SK-N-SH treated with all-trans-retinoic acid at 6 μM for 48 hours (cell line): ENCODE data around the gene SCNN1B.

ENCODE experiments used
- ATAC-seq: fragments of 200-7000 bp; cut with Tn5 transposase; 3 replicates; pipeline ENCODE4 v1.9.1; 2020; ENCODE audit warnings: mild to moderate bottlenecking, moderate library complexity
- ARNTL ChIP-seq: fragments of 450-650 bp; formaldehyde crosslinking; IDR thresholded peaks from 2 replicates; pipeline ENCODE4 v1.5.0; 2020; ENCODE audit warnings: low read depth, mild to moderate bottlenecking, moderate library complexity, borderline replicate concordance
- BACH2 ChIP-seq: fragments of 250-450 bp; sonication (Bioruptor Pico); IDR thresholded peaks from 2 replicates; pipeline ENCODE4 v1.9.0; 2021; ENCODE audit warnings: mild to moderate bottlenecking, borderline replicate concordance
- CSDC2 ChIP-seq: fragments of 250-450 bp; sonication (Bioruptor Pico); IDR thresholded peaks from 2 replicates; pipeline ENCODE4 v1.5.0; 2020; ENCODE audit warnings: mild to moderate bottlenecking, moderate library complexity
- CSRNP3 ChIP-seq: fragments of 250-450 bp; sonication (Bioruptor Pico); IDR thresholded peaks from 2 replicates; pipeline ENCODE4 v1.5.1; 2021; ENCODE audit warnings: mild to moderate bottlenecking, moderate library complexity
- GLIS3 ChIP-seq: fragments of 250-450 bp; sonication (Bioruptor Pico); IDR thresholded peaks from 2 replicates; pipeline ENCODE4 v1.5.0; 2020; ENCODE audit warnings: mild to moderate bottlenecking, moderate library complexity
- ISL1 ChIP-seq: fragments of 250-450 bp; sonication (Bioruptor Pico); IDR thresholded peaks from 2 replicates; pipeline ENCODE4 v2.1.2; 2022; ENCODE audit warnings: mild to moderate bottlenecking, moderate library complexity
- OSR1 ChIP-seq: fragments of 250-450 bp; sonication (Bioruptor Pico); IDR thresholded peaks from 2 replicates; pipeline ENCODE4 v1.8.0; 2022; ENCODE audit warnings: moderate library complexity, mild to moderate bottlenecking, inconsistent platforms
- POU6F1 ChIP-seq: fragments of 250-450 bp; sonication (Bioruptor Pico); IDR thresholded peaks from 2 replicates; pipeline ENCODE4 v1.8.0; 2021; ENCODE audit warnings: low read depth, mild to moderate bottlenecking, moderate library complexity, borderline replicate concordance
- PPARA ChIP-seq: fragments of 250-450 bp; sonication (Bioruptor Pico); IDR thresholded peaks from 2 replicates; pipeline ENCODE4 v1.5.0; 2020; ENCODE audit warnings: mild to moderate bottlenecking, borderline replicate concordance
- RARB ChIP-seq: fragments of 250-450 bp; sonication (Bioruptor Pico); IDR thresholded peaks from 2 replicates; pipeline ENCODE4 v1.8.0; 2021; ENCODE audit warnings: mild to moderate bottlenecking, moderate library complexity
- SNAI2 ChIP-seq: fragments of 250-450 bp; sonication (Bioruptor Pico); IDR thresholded peaks from 2 replicates; pipeline ENCODE4 v1.5.0; 2020; ENCODE audit warnings: mild to moderate bottlenecking, moderate library complexity
- TCF4 ChIP-seq: fragments of 250-450 bp; sonication (Bioruptor Pico); IDR thresholded peaks from 2 replicates; pipeline ENCODE4 v1.8.0; 2021; ENCODE audit warnings: mild to moderate bottlenecking, moderate library complexity, borderline replicate concordance
- TOX ChIP-seq: fragments of 250-450 bp; sonication (Bioruptor Pico); IDR thresholded peaks from 2 replicates; pipeline ENCODE4 v1.8.0; 2021; ENCODE audit warnings: mild to moderate bottlenecking, moderate library complexity, borderline replicate concordance
- ZC3H10 ChIP-seq: fragments of 250-450 bp; sonication (Bioruptor Pico); IDR thresholded peaks from 2 replicates; pipeline ENCODE4 v1.5.1; 2021; ENCODE audit warnings: mild to moderate bottlenecking, moderate library complexity
- ZFP3 ChIP-seq: fragments of 250-450 bp; sonication (Bioruptor Pico); IDR thresholded peaks from 2 replicates; pipeline ENCODE4 v1.5.0; 2020; ENCODE audit warnings: mild to moderate bottlenecking, moderate library complexity
- ZFP30 ChIP-seq: fragments of 450-650 bp; formaldehyde crosslinking; IDR thresholded peaks from 2 replicates; pipeline ENCODE4 v1.5.0; 2022; ENCODE audit warnings: mild to moderate bottlenecking, moderate library complexity
- ZNF565 ChIP-seq: fragments of 450-650 bp; formaldehyde crosslinking; conservative IDR thresholded peaks from 2 replicates; pipeline ENCODE4 v1.5.0; 2020; ENCODE audit warnings: low read depth, mild to moderate bottlenecking, moderate library complexity
- ZNF70 ChIP-seq: fragments of 450-650 bp; formaldehyde crosslinking; IDR thresholded peaks from 2 replicates; pipeline ENCODE4 v1.5.0; 2020; ENCODE audit warnings: mild to moderate bottlenecking, moderate library complexity
- TF ChIP-seq, protein P1 (sequence below): fragments of 250-450 bp; sonication (Bioruptor Pico); IDR thresholded peaks from 2 replicates; pipeline ENCODE4 v1.8.0; 2020; ENCODE audit warnings: mild to moderate bottlenecking, moderate library complexity, borderline replicate concordance
- TF ChIP-seq, protein P2 (sequence below): fragments of 250-450 bp; sonication (Bioruptor Pico); IDR thresholded peaks from 2 replicates; pipeline ENCODE4 v1.5.0; 2020; ENCODE audit warnings: mild to moderate bottlenecking, moderate library complexity

SCNN1B gene

GRCh38 chr16:23402100-23402499 is 100.0 kb downstream of the SCNN1B start:
- no peak for TF ChIP-seq ARNTL (CRISPR knock-in tag)
- TF ChIP-seq, all 23 proteins: peak for 0
- no peak for ATAC-seq

DNA sequence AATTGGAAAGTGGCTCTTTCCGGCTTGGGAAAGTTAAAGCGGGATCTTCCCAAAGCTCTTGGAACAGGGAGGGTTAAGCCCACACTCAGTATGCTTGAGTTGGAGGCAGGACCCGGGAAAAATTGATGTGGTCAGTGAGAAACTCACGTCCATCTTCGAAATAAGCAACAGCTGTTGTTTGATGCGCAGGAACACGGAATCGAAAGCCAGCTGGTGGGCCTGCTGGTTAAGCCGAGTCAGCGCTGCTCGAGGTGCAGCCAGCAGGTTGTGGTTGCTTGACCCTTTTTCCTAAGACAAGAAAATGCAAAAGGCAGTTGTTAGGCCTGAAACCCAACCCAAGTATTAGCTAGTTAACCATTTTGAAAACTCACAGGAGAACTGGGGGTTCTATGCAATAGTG is 101.4 kb downstream of the SCNN1B start:
- no peak for ATAC-seq
- TF ChIP-seq TOX (CRISPR knock-in tag): no peak

DNA sequence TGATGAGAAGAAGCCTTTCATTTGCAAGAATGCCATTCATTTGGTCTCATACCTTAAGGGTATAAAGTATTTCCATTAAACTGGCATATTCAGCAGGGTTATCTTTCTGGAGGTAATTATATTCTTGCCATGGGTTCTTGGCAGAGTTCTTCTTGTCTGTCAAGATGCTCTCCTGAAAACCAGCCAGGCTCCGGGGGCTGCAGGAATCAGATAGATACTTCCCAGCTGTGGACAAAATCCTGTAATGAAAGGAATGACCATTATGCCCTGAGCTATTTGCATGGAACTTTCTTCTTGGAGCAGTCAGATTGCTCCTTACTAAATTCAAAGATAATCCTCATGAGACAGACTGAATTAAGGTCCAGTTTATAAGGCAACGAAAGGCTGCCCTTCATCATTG is 103.9 kb downstream of the SCNN1B start:
- ATAC-seq: no peak; the same call in 2 of the 3 replicates
- peak; percentile 32; the same call in 1 of the 2 replicates for TF ChIP-seq ISL1 (CRISPR knock-in tag)
- TF ChIP-seq TOX (CRISPR knock-in tag): no peak

DNA sequence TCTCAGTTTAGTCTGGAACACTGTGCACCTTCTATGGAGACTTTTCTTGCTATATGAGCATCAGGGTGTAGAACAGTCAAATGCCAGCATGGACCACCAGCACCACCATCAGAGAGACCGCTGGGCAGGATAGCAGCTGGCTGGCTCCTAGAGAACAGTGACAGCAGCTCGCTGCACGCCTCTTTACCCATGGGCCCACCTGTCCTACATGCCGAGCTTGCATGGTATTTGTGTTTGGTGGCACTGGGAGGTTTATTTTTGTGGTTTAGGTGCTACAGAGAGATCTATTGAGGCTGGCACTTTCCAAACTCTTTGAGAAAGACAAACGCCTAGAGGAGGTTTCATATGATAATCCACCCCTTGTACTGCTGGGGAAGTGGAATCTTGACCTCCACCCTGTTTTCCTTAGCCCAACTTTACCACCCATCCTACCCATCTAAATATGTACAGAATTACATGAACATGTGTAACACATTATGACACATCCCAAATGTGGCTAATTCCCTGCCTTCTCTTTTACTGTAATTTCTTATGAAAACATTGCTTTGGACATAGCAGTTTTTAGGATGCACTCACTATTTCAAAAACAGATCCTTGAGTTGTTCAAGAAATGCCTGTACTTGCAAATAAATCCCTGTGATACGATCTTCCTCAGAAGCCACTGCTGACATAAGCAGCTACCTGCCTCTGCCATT is 104.6 kb downstream of the SCNN1B start:
- no peak for ATAC-seq
- TF ChIP-seq PPARA (CRISPR knock-in tag) (no peak), CSDC2 (no peak), RARB (CRISPR knock-in tag) (no peak), TCF4 (no peak), ZC3H10 (CRISPR knock-in tag) (no peak), BACH2 (no peak), TOX (CRISPR knock-in tag) (no peak), SNAI2 (no peak), POU6F1 (CRISPR knock-in tag) (no peak), OSR1 (CRISPR knock-in tag) (no peak), ZNF70 (no peak), CSRNP3 (CRISPR knock-in tag) (no peak), ISL1 (CRISPR knock-in tag) (no peak), ARNTL (CRISPR knock-in tag) (no peak), GLIS3 (CRISPR knock-in tag) (no peak), ZFP30 (no peak), ZFP3 (no peak)
- TF ChIP-seq, protein P1, sequence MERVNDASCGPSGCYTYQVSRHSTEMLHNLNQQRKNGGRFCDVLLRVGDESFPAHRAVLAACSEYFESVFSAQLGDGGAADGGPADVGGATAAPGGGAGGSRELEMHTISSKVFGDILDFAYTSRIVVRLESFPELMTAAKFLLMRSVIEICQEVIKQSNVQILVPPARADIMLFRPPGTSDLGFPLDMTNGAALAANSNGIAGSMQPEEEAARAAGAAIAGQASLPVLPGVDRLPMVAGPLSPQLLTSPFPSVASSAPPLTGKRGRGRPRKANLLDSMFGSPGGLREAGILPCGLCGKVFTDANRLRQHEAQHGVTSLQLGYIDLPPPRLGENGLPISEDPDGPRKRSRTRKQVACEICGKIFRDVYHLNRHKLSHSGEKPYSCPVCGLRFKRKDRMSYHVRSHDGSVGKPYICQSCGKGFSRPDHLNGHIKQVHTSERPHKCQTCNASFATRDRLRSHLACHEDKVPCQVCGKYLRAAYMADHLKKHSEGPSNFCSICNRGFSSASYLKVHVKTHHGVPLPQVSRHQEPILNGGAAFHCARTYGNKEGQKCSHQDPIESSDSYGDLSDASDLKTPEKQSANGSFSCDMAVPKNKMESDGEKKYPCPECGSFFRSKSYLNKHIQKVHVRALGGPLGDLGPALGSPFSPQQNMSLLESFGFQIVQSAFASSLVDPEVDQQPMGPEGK (CRISPR knock-in tag): no peak
- TF ChIP-seq, protein P2, sequence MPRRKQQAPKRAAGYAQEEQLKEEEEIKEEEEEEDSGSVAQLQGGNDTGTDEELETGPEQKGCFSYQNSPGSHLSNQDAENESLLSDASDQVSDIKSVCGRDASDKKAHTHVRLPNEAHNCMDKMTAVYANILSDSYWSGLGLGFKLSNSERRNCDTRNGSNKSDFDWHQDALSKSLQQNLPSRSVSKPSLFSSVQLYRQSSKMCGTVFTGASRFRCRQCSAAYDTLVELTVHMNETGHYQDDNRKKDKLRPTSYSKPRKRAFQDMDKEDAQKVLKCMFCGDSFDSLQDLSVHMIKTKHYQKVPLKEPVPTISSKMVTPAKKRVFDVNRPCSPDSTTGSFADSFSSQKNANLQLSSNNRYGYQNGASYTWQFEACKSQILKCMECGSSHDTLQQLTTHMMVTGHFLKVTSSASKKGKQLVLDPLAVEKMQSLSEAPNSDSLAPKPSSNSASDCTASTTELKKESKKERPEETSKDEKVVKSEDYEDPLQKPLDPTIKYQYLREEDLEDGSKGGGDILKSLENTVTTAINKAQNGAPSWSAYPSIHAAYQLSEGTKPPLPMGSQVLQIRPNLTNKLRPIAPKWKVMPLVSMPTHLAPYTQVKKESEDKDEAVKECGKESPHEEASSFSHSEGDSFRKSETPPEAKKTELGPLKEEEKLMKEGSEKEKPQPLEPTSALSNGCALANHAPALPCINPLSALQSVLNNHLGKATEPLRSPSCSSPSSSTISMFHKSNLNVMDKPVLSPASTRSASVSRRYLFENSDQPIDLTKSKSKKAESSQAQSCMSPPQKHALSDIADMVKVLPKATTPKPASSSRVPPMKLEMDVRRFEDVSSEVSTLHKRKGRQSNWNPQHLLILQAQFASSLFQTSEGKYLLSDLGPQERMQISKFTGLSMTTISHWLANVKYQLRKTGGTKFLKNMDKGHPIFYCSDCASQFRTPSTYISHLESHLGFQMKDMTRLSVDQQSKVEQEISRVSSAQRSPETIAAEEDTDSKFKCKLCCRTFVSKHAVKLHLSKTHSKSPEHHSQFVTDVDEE: no peak

- no peak for TF ChIP-seq POU6F1 (CRISPR knock-in tag)
- TF ChIP-seq GLIS3 (CRISPR knock-in tag): no peak
- no peak for TF ChIP-seq BACH2
- no peak for TF ChIP-seq TCF4
- no peak for TF ChIP-seq ZNF565 (CRISPR knock-in tag)
- no peak for ATAC-seq
Measured at GRCh38 chr16:23407436-23408127, 105.5 kb downstream of the SCNN1B start.
